ENCODE results near the gene CISH. TPM values are rescaled to one million over a fixed set of nuclear protein-coding genes. Genes with fewer than 3 reads are reported as not detected.

Gene CISH
- total RNA-seq, 8 experiments from 2014 or later = 0.76 to 5.2 (median 1.8) TPM

Other genes with a start within 250 kb of the CISH start
- 1 to 10 TPM; 1.7 to 8.5 (median 7.2) TPM for gene CACNA2D2, start 108.1 kb downstream of the CISH start, total RNA-seq
- 10 to 100 TPM in 5 of 8 experiments, 1 to 10 TPM in 3; 7.4 to 12.3 (median 10.7) TPM for gene C3orf18, start 44.0 kb downstream of the CISH start, total RNA-seq
- gene HEMK1, start 42.3 kb downstream of the CISH start, total RNA-seq = 10 to 100 TPM in 7 of 8 experiments, 1 to 10 TPM in 1; 9.5 to 25.5 (median 15.6) TPM
- gene MAPKAPK3, start 5.4 kb upstream of the CISH start, total RNA-seq = 10 to 100 TPM in 5 of 8 experiments, 1 to 10 TPM in 3; 7.2 to 40.8 (median 17.8) TPM
- 10 to 100 TPM in 4 of 8 experiments, 1 to 10 TPM in 4; 1.0 to 17.3 (median 9.7) TPM for gene DOCK3, start 63.2 kb upstream of the CISH start, total RNA-seq